Measurements from ENCODE around the gene PCBP3.
A peak's percentile ranks its signal among the peaks of the same experiment; 100 is the strongest.

Gene PCBP3

GRCh38 chr21:45871616-45872236, 228.2 kb downstream of the PCBP3 start:
- ATAC-seq (replicated peaks) (no peak), DNase-seq (no peak)
- Mint-ChIP-seq H3K4me1 (ENCODE audit: low read depth in 2 of 2) (peaks cover 0 to 3% of the 10 kb centered on the region in 2 donors), H3K36me3 (ENCODE audit: insufficient read depth) (no peaks in the 10 kb centered on the region), H3K27ac (no peak overlapping the region), H3K4me3 (no peak overlapping the region), H3K27me3 (peaks cover 28 to 55% of the 10 kb centered on the region in 2 donors), H3K9me3 (no peaks in the 10 kb centered on the region)

DNA sequence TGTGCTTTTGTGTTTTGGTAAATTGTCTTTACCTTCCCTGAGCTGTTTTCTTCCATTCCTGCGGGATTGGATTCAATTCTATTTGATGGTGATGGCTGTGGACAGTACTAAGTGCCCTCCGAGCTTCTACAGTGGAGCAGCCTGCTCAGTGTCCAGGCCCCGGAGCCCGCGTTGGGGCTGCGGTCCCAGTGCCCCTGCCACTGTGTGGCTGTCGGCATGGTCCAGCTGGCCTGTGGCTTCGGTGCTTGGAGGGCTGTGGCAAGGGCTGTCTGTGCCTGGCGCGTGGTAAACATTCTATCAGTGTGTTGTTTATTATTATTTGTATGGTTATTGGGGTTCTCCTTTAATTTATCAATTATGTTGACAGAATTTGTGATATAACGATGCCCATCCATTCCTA, 228.9 kb downstream of the PCBP3 start:
- DNase-seq (no peak), ATAC-seq (replicated peaks) (no peak)
- Mint-ChIP-seq H3K36me3 (ENCODE audit: insufficient read depth) (no peaks in the 10 kb centered on the region), H3K9me3 (no peaks in the 10 kb centered on the region), H3K27ac (no peak overlapping the region), H3K4me1 (ENCODE audit: low read depth in 2 of 2) (peaks cover 0 to 3% of the 10 kb centered on the region in 2 donors), H3K4me3 (no peak overlapping the region), H3K27me3 (peaks cover 28 to 63% of the 10 kb centered on the region in 2 donors)

DNA sequence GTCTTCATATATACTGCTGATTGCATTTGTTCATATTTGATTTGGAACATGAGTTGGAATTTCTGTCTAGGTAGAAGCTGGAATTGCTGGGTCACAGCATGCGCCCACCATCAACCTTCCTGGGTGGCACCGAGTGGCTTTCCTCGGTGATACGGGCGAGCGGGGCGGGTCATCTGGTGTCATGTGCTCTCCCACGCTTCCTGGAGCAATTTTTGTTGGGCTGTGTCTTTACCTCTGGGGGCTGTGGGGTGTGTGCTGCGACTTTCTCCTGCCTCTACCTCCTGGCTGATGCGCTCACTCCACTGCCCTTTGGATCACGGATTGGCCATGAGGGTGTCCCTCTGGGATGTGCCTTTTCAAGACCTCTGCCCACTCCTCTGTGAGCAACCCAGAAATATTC, 229.4 kb downstream of the PCBP3 start:
- Mint-ChIP-seq H3K27me3 (peaks cover 28 to 66% of the 10 kb centered on the region in 2 donors), H3K27ac (no peak overlapping the region), H3K4me1 (ENCODE audit: low read depth in 2 of 2) (peaks cover 0 to 3% of the 10 kb centered on the region in 2 donors), H3K9me3 (no peaks in the 10 kb centered on the region), H3K36me3 (ENCODE audit: insufficient read depth) (no peaks in the 10 kb centered on the region), H3K4me3 (no peak overlapping the region)
- no peak for ATAC-seq (replicated peaks)
- no peak for DNase-seq

DNA sequence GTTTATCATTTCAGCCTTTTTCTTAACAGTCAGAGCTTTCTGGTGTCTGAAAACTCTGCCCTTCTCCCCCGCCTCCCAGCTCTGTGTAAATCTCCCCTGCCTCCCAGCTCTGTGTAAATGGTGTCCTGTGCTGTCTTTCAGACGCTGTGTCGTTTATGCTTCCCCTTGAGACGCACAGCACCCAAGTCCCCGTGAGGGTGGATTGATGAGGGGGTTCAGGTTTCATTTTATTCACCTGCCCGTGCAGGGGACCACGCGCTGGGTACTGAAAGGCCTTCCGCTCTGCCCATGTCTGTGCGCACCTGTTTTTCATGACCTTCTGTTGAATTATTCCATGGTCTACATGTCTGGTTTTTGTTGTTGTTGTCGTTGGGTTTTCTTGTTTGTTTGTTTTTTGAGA, 229.9 kb downstream of the PCBP3 start:
- ATAC-seq (replicated peaks) (no peak), DNase-seq (no peak)
- peaks cover 0 to 3% of the 10 kb centered on the region in 2 donors for H3K4me1 Mint-ChIP-seq (ENCODE audit: low read depth in 2 of 2)
- no peak overlapping the region for H3K4me3 Mint-ChIP-seq
- no peaks in the 10 kb centered on the region for H3K36me3 Mint-ChIP-seq (ENCODE audit: insufficient read depth)
- peaks cover 32 to 71% of the 10 kb centered on the region in 2 donors for H3K27me3 Mint-ChIP-seq
- no peak overlapping the region for H3K27ac Mint-ChIP-seq
- H3K9me3 Mint-ChIP-seq, result no peaks in the 10 kb centered on the region

GRCh38 chr21:45873866-45874265, 230.3 kb downstream of the PCBP3 start:
- Mint-ChIP-seq H3K27me3 (peaks cover 36 to 76% of the 10 kb centered on the region in 2 donors), H3K27ac (peak overlapping the region in 1 of 2 donors; percentile 46), H3K4me3 (no peak overlapping the region), H3K9me3 (no peaks in the 10 kb centered on the region), H3K36me3 (ENCODE audit: insufficient read depth) (no peaks in the 10 kb centered on the region), H3K4me1 (ENCODE audit: low read depth in 2 of 2) (peaks cover 0 to 3% of the 10 kb centered on the region in 2 donors)
- DNase-seq, result no peak
- ATAC-seq (replicated peaks), result no peak

GRCh38 chr21:45874716-45875415, 231.3 kb downstream of the PCBP3 start:
- Mint-ChIP-seq H3K27me3 (peaks cover 36 to 78% of the 10 kb centered on the region in 2 donors), H3K27ac (no peak overlapping the region), H3K4me3 (no peak overlapping the region), H3K4me1 (ENCODE audit: low read depth in 2 of 2) (peaks cover 0 to 2% of the 10 kb centered on the region in 2 donors), H3K9me3 (no peaks in the 10 kb centered on the region), H3K36me3 (ENCODE audit: insufficient read depth) (no peaks in the 10 kb centered on the region)
- ATAC-seq (replicated peaks), result no peak
- no peak for DNase-seq

DNA sequence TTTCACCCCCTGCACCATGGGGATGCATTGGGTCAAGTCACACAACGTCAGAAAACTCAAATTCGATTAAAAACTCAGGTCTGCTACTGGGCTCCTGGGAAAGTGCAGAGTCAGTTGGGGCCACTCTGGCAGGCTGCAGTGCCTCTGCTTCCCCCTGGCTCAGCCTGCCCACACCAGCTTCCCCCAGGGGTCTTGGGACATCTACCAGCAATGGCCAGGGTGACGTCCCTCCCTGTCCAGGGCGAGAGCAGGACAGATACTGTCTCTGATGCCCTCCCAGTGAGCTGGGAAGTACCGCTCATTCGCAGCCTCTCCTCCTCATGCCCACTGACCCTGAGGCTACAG, 231.9 kb downstream of the PCBP3 start:
- Mint-ChIP-seq H3K9me3 (no peaks in the 10 kb centered on the region), H3K4me3 (no peak overlapping the region), H3K27ac (no peak overlapping the region), H3K4me1 (ENCODE audit: low read depth in 2 of 2) (peaks cover 2 to 3% of the 10 kb centered on the region in 2 donors), H3K27me3 (peaks cover 36 to 82% of the 10 kb centered on the region in 2 donors), H3K36me3 (ENCODE audit: insufficient read depth) (no peaks in the 10 kb centered on the region)
- no peak for ATAC-seq (replicated peaks)
- no peak for DNase-seq

- DNase-seq (no peak), ATAC-seq (replicated peaks) (no peak)
- no peaks in the 10 kb centered on the region for H3K9me3 Mint-ChIP-seq
- no peak overlapping the region for H3K4me3 Mint-ChIP-seq
- H3K4me1 Mint-ChIP-seq (ENCODE audit: low read depth in 2 of 2), result peaks cover 4 to 5% of the 10 kb centered on the region in 2 donors
- H3K27me3 Mint-ChIP-seq, result peaks cover 36 to 82% of the 10 kb centered on the region in 2 donors
- no peak overlapping the region for H3K27ac Mint-ChIP-seq
- no peaks in the 10 kb centered on the region for H3K36me3 Mint-ChIP-seq (ENCODE audit: insufficient read depth)
Measured at GRCh38 chr21:45875881-45876280, 232.4 kb downstream of the PCBP3 start.

DNA sequence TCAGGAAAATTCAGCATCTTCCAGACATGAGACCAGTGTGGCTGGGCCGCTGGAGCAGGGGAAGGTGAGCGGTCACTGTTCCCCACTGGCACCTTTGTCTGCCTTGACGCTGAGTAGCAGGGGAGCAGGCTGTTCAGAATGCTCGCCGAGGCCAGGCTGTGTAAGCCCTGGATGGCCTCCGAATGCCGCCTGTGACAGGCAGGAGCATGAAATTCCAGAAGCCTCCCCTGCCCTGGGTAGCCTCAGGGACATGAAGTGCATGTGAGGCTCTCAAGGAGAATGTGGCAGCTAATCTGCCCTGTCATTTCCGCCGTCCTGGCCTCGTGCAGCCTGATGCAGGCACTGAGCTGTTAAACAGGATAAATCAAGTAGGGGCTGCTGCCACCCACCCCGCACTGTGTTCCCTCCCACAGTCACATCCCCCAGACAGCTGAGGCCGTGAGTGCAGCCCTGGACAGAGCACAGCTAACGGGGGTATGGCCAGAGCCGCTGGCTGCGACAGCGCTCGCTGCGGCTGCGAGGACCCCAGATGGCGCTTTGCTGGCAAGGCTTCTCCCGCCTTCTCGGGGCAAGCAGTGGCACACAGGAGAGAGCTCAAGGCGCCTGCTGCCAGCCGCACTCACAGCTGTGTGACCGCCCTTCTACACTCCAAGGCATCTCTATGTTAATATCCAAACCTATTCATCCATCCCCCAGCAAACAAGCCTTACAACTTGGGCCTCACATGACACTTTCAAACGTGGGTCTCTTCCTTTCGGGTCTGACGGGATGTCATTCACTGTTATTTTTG, 233.1 kb downstream of the PCBP3 start:
- ATAC-seq (replicated peaks), result no peak
- DNase-seq, result no peak
- H3K36me3 Mint-ChIP-seq (ENCODE audit: insufficient read depth), result no peaks in the 10 kb centered on the region

GRCh38 chr21:45877171-45877438, 233.6 kb downstream of the PCBP3 start:
- Mint-ChIP-seq H3K36me3 (ENCODE audit: insufficient read depth) (no peaks in the 10 kb centered on the region), H3K4me3 (no peak overlapping the region), H3K4me1 (ENCODE audit: low read depth in 2 of 2) (peaks cover 4 to 9% of the 10 kb centered on the region in 2 donors), H3K9me3 (no peaks in the 10 kb centered on the region), H3K27ac (no peak overlapping the region), H3K27me3 (peaks cover 43 to 89% of the 10 kb centered on the region in 2 donors)
- DNase-seq (no peak), ATAC-seq (replicated peaks) (no peak)

More for the DNA sequence above, 233.1 kb downstream of the PCBP3 start:
- peaks cover 4 to 7% of the 10 kb centered on the region in 2 donors for H3K4me1 Mint-ChIP-seq (ENCODE audit: low read depth in 2 of 2)
- peaks cover 37 to 89% of the 10 kb centered on the region in 2 donors for H3K27me3 Mint-ChIP-seq
- H3K27ac Mint-ChIP-seq, result no peak overlapping the region
- H3K4me3 Mint-ChIP-seq, result no peak overlapping the region
- no peaks in the 10 kb centered on the region for H3K9me3 Mint-ChIP-seq

DNA sequence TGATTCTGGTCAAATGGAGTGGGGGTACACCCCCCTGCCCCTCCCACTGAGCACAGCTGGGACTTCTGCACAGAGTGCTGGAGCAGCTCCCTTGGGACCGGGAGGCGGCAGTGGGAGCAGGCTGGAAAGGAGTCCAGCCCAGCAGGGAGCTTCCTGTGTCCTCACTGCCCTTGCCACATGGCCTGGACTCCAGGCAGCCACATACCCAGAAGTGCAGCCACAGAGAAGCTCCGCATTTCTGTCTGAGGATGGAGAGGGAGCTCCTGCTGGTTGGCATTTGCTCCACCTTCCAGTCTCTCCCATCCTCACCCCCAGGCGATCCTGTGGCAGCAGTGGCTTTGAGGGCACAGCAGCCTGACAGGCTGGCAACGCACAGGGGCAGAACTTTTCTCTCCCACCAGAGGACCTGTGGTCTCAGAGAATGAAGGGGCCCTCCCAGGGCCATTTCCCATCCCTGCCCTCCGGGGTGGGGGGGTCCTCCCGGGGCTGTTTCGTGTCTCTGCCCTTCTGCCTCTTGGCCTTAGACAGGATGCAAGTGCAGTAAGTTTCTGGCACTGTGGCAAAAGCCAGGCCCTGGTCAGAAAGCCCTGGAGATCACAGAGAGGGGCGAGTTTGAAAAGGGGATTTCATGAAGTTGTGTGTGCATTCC, 234.4 kb downstream of the PCBP3 start:
- Mint-ChIP-seq H3K4me1 (ENCODE audit: low read depth in 2 of 2) (peaks cover 4 to 9% of the 10 kb centered on the region in 2 donors), H3K27me3 (peaks cover 39 to 89% of the 10 kb centered on the region in 2 donors), H3K36me3 (ENCODE audit: insufficient read depth) (no peaks in the 10 kb centered on the region), H3K4me3 (no peak overlapping the region), H3K9me3 (no peaks in the 10 kb centered on the region), H3K27ac (no peak overlapping the region)
- no peak for ATAC-seq (replicated peaks)
- no peak for DNase-seq

GRCh38 chr21:45880097-45881068, 236.9 kb downstream of the PCBP3 start:
- H3K27me3 Mint-ChIP-seq, result peaks cover 25 to 70% of the 10 kb centered on the region in 2 donors
- H3K4me3 Mint-ChIP-seq, result no peak overlapping the region
- no peak overlapping the region for H3K27ac Mint-ChIP-seq
- peaks cover 0 to 6% of the 10 kb centered on the region in 2 donors for H3K9me3 Mint-ChIP-seq
- H3K36me3 Mint-ChIP-seq (ENCODE audit: insufficient read depth), result peaks cover 4% of the 10 kb centered on the region
- ATAC-seq (replicated peaks), result peak; percentile 56
- peaks cover 10 to 23% of the 10 kb centered on the region in 2 donors for H3K4me1 Mint-ChIP-seq (ENCODE audit: low read depth in 2 of 2)
- DNase-seq, result peak; percentile 24 to 55 (median 37)

Data from effector memory CD8-positive, alpha-beta T cell (primary cell).